NCI-H446 treated with DMSO at 0.1 percent for 48 hours (cell line): ENCODE results near the gene SLC26A9.

Experiments
- DNase-seq: peaks from one replicate; lab custom pipeline; 2025; lab: John Stamatoyannopoulos, UW

SLC26A9 gene

GRCh38 chr1:205972491-205973168 lies 29.4 kb upstream of the SLC26A9 start:
- no peak for DNase-seq

GRCh38 chr1:205972081-205972480 lies 28.8 kb upstream of the SLC26A9 start:
- DNase-seq, result no peak

GRCh38 chr1:205971082-205971481 lies 27.8 kb upstream of the SLC26A9 start:
- no peak for DNase-seq

- no peak for DNase-seq
These were observed 27.2 kb upstream of the SLC26A9 start for GRCh38 chr1:205970486-205970885.

- DNase-seq, result no peak
These were observed 26.0 kb upstream of the SLC26A9 start for GRCh38 chr1:205969229-205969628.

- no peak for DNase-seq
These were observed 24.5 kb upstream of the SLC26A9 start for GRCh38 chr1:205967554-205968335.

- DNase-seq, result no peak
These were observed 22.0 kb upstream of the SLC26A9 start for GRCh38 chr1:205965036-205965884.

GRCh38 chr1:205963352-205964155 lies 20.3 kb upstream of the SLC26A9 start:
- no peak for DNase-seq

- no peak for DNase-seq
These were observed 19.6 kb upstream of the SLC26A9 start for GRCh38 chr1:205962821-205963221.

GRCh38 chr1:205961991-205962820 lies 18.9 kb upstream of the SLC26A9 start:
- DNase-seq, result no peak

GRCh38 chr1:205961405-205961804 lies 18.1 kb upstream of the SLC26A9 start:
- no peak for DNase-seq

- no peak for DNase-seq
These were observed 16.5 kb upstream of the SLC26A9 start for GRCh38 chr1:205959789-205960188.

- DNase-seq, result no peak
These were observed 12.2 kb upstream of the SLC26A9 start for GRCh38 chr1:205955499-205955898.

GRCh38 chr1:205954819-205955404 lies 11.7 kb upstream of the SLC26A9 start:
- DNase-seq, result no peak

- no peak for DNase-seq
These were observed 8.5 kb upstream of the SLC26A9 start for GRCh38 chr1:205951746-205952145.

GRCh38 chr1:205950826-205951549 lies 7.7 kb upstream of the SLC26A9 start:
- DNase-seq, result no peak

GRCh38 chr1:205950280-205950679 lies 7.0 kb upstream of the SLC26A9 start:
- peak; percentile 7 for DNase-seq

- no peak for DNase-seq
These were observed 6.5 kb upstream of the SLC26A9 start for GRCh38 chr1:205949753-205950152.

GRCh38 chr1:205948886-205949285 lies 5.6 kb upstream of the SLC26A9 start:
- DNase-seq, result no peak

GRCh38 chr1:205948039-205948438 lies 4.8 kb upstream of the SLC26A9 start:
- no peak for DNase-seq
